Embryonic facial prominence (tissue), 1 donor: ENCODE results near the gene GPR152.

ENCODE experiments used
- DNase-seq: peaks from one replicate; pipeline ENCODE4 v3.0.0-alpha.2; 2016; ENCODE audit errors: extremely low spot score

GPR152 gene

GRCh38 chr11:67423891-67424613 lies 28.5 kb downstream of the GPR152 start:
- DNase-seq = no peak

GRCh38 chr11:67423466-67423865 lies 29.1 kb downstream of the GPR152 start:
- DNase-seq = no peak

GRCh38 chr11:67422891-67423290 lies 29.6 kb downstream of the GPR152 start:
- DNase-seq = no peak

GRCh38 chr11:67421430-67422031 lies 31.0 kb downstream of the GPR152 start:
- no peak for DNase-seq

- DNase-seq = peak; percentile 80
Measured at GRCh38 chr11:67420646-67421429, 31.7 kb downstream of the GPR152 start.

GRCh38 chr11:67420147-67420645 lies 32.3 kb downstream of the GPR152 start:
- DNase-seq = no peak

GRCh38 chr11:67419325-67420049 lies 33.0 kb downstream of the GPR152 start:
- no peak for DNase-seq

GRCh38 chr11:67418476-67419281 lies 33.9 kb downstream of the GPR152 start:
- DNase-seq = no peak

GRCh38 chr11:67417425-67417824 lies 35.1 kb downstream of the GPR152 start:
- no peak for DNase-seq

- DNase-seq = no peak
Measured at GRCh38 chr11:67416416-67417335, 35.9 kb downstream of the GPR152 start.

- DNase-seq = no peak
Measured at GRCh38 chr11:67415501-67416304, 36.8 kb downstream of the GPR152 start, which contains the start of gene CARNS1. Gene CARNS1 (plus strand): TSS chr11:67415678. CDS start chr11:67416200, 522 bp downstream.

GRCh38 chr11:67413266-67413849 lies 39.2 kb downstream of the GPR152 start:
- no peak for DNase-seq

GRCh38 chr11:67412495-67413179 lies 39.9 kb downstream of the GPR152 start:
- no peak for DNase-seq

- DNase-seq = no peak
Measured at GRCh38 chr11:67411785-67412152, 40.8 kb downstream of the GPR152 start.

- no peak for DNase-seq
Measured at GRCh38 chr11:67410984-67411784, 41.3 kb downstream of the GPR152 start.

GRCh38 chr11:67410369-67410831 lies 42.1 kb downstream of the GPR152 start:
- DNase-seq = no peak

- DNase-seq = no peak
Measured at GRCh38 chr11:67409781-67410368, 42.7 kb downstream of the GPR152 start.
